Ishikawa (cell line): ENCODE measurements around the gene NDUFC2.

Experiments
- EP300 ChIP-seq: IDR thresholded peaks from 2 replicates; pipeline ENCODE4 v1.6.1; 2012; ENCODE audit warnings: borderline replicate concordance
- RAD21 ChIP-seq: IDR thresholded peaks from 2 replicates; pipeline ENCODE4 v1.6.1; 2012; ENCODE audit warnings: low read depth
- TAF1 ChIP-seq: IDR thresholded peaks from 2 replicates; pipeline ENCODE4 v1.6.1; 2012; ENCODE audit warnings: low read depth, mild to moderate bottlenecking
- ZBTB7A ChIP-seq: IDR thresholded peaks from 2 replicates; pipeline ENCODE4 v1.6.1; 2012; ENCODE audit warnings: low read depth
- TF ChIP-seq, protein P1 (sequence below): IDR thresholded peaks from 2 replicates; pipeline ENCODE4 v1.6.1; 2012
- TF ChIP-seq, protein P2 (sequence below): IDR thresholded peaks from 2 replicates; pipeline ENCODE4 v1.6.1; 2012
- TF ChIP-seq, protein P3 (sequence below): IDR thresholded peaks from 2 replicates; pipeline ENCODE4 v1.6.1; 2012; ENCODE audit warnings: low read depth, mild to moderate bottlenecking

DNA sequence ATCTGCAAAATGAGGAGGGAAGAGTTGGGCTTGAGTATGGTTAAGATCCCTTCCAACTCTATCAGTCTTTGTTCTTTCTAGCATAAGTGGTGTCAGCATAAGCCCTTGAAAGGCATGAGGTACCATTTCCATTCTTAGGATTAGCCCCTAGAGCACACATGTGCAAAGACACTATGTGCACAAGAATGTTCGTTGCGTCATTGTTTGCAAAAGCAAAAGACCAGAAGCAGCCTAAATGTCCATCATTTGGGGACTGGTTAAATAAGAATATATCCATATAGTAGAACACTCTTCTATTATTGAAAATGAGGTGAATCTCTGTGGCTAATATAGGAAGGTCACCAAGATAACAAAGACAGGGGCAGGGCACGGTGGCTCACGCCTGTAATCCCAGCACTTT, 46.6 kb downstream of the NDUFC2 start:
- TF ChIP-seq EP300 (no peak), TAF1 (no peak), ZBTB7A (no peak), RAD21 (no peak)
- TF ChIP-seq, protein P1, sequence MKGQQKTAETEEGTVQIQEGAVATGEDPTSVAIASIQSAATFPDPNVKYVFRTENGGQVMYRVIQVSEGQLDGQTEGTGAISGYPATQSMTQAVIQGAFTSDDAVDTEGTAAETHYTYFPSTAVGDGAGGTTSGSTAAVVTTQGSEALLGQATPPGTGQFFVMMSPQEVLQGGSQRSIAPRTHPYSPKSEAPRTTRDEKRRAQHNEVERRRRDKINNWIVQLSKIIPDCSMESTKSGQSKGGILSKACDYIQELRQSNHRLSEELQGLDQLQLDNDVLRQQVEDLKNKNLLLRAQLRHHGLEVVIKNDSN, result no peak
- TF ChIP-seq, protein P2, sequence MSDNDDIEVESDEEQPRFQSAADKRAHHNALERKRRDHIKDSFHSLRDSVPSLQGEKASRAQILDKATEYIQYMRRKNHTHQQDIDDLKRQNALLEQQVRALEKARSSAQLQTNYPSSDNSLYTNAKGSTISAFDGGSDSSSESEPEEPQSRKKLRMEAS, result no peak
- TF ChIP-seq, protein P3, sequence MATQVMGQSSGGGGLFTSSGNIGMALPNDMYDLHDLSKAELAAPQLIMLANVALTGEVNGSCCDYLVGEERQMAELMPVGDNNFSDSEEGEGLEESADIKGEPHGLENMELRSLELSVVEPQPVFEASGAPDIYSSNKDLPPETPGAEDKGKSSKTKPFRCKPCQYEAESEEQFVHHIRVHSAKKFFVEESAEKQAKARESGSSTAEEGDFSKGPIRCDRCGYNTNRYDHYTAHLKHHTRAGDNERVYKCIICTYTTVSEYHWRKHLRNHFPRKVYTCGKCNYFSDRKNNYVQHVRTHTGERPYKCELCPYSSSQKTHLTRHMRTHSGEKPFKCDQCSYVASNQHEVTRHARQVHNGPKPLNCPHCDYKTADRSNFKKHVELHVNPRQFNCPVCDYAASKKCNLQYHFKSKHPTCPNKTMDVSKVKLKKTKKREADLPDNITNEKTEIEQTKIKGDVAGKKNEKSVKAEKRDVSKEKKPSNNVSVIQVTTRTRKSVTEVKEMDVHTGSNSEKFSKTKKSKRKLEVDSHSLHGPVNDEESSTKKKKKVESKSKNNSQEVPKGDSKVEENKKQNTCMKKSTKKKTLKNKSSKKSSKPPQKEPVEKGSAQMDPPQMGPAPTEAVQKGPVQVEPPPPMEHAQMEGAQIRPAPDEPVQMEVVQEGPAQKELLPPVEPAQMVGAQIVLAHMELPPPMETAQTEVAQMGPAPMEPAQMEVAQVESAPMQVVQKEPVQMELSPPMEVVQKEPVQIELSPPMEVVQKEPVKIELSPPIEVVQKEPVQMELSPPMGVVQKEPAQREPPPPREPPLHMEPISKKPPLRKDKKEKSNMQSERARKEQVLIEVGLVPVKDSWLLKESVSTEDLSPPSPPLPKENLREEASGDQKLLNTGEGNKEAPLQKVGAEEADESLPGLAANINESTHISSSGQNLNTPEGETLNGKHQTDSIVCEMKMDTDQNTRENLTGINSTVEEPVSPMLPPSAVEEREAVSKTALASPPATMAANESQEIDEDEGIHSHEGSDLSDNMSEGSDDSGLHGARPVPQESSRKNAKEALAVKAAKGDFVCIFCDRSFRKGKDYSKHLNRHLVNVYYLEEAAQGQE, result no peak
